CD4-positive, alpha-beta memory T cell (primary cell): ENCODE results near the gene IL1RL2. TPM values are rescaled to one million over a fixed set of nuclear protein-coding genes. Genes with fewer than 3 reads are reported as not detected.
A peak's percentile ranks its signal among the peaks of the same experiment; 100 is the strongest.

ENCODE experiments used
- CTCF ChIA-PET: fragments of 350-600 bp; sonication (Branson Sonifier 250); formaldehyde crosslinking; loops from one replicate; lab custom pipeline; 2021; ENCODE audit warnings: inconsistent platforms; ENCODE audit not compliant: partially characterized antibody; lab: Charles Lee
- POLR2A ChIA-PET: fragments of 350-600 bp; sonication (Branson Sonifier 250); formaldehyde crosslinking; loops from one replicate; lab custom pipeline; 2021; ENCODE audit not compliant: partially characterized antibody; lab: Charles Lee
- DNase-seq, 5 donors: peaks; one replicate each; pipeline versions ENCODE4 v3.0.0 to v3.0.0-alpha.2; 2020 to 2022; ENCODE audit warnings: mixed read lengths in 1 of 5
- H3K27ac ChIP-seq: one replicate; pipeline ENCODE4 v1.7.0; 2013; ENCODE audit warnings: low read depth, low read length
- H3K27me3 ChIP-seq: 2 replicates; pipeline ENCODE4 v1.7.0; 2013; ENCODE audit warnings: mild to moderate bottlenecking, low read length, moderate library complexity; ENCODE audit not compliant: insufficient read depth
- H3K36me3 ChIP-seq: 2 replicates; pipeline ENCODE4 v1.7.0; 2013; ENCODE audit warnings: mild to moderate bottlenecking, low read length, moderate library complexity; ENCODE audit not compliant: insufficient read depth
- H3K4me1 ChIP-seq: 2 replicates; pipeline ENCODE4 v1.7.0; 2013; ENCODE audit warnings: mild to moderate bottlenecking, low read length, moderate library complexity; ENCODE audit not compliant: insufficient read depth
- H3K4me3 ChIP-seq, 2 donors: one replicate each; pipeline ENCODE4 v1.7.0; 2013; ENCODE audit warnings: low read length in 2 of 2, mild to moderate bottlenecking in 1 of 2
- H3K9me3 ChIP-seq, 2 donors: one replicate each; pipeline ENCODE4 v1.7.0; 2013; ENCODE audit warnings: low read length in 2 of 2, control low read depth in 1 of 2; ENCODE audit not compliant: control insufficient read depth in 1 of 2
- H3K27ac Mint-ChIP-seq, 7 donors: one replicate each; pipeline ENCODE4 v1.8.0; 2020 to 2021; ENCODE audit warnings: mixed read lengths in 7 of 7, mild to moderate bottlenecking in 6 of 7, inconsistent platforms in 3 of 7, moderate library complexity in 3 of 7
- H3K27me3 Mint-ChIP-seq, 2 donors: one replicate each; pipeline ENCODE4 v1.8.0; 2020 to 2021; ENCODE audit warnings: mixed read lengths in 2 of 2
- H3K36me3 Mint-ChIP-seq, 2 donors: one replicate each; pipeline ENCODE4 v1.8.0; 2020 to 2021; ENCODE audit warnings: mixed read lengths in 2 of 2, inconsistent platforms in 1 of 2, mild to moderate bottlenecking in 1 of 2
- H3K4me1 Mint-ChIP-seq, 4 donors: one replicate each; pipeline ENCODE4 v1.8.0; 2020 to 2021; ENCODE audit warnings: mixed read lengths in 4 of 4, mild to moderate bottlenecking in 1 of 4
- H3K4me3 Mint-ChIP-seq, 8 donors: one replicate each; pipeline ENCODE4 v1.8.0; 2020 to 2021; ENCODE audit warnings: mixed read lengths in 8 of 8, mild to moderate bottlenecking in 7 of 8, moderate library complexity in 6 of 8, inconsistent platforms in 3 of 8
- H3K9me3 Mint-ChIP-seq, 8 donors: one replicate each; pipeline ENCODE4 v1.8.0; 2020 to 2021; ENCODE audit warnings: mixed read lengths in 8 of 8, mild to moderate bottlenecking in 5 of 8, inconsistent platforms in 3 of 8, moderate library complexity in 1 of 8
- intact Hi-C: fragments of 100-400 bp; cut with micrococcal nuclease; formaldehyde crosslinking; loops from one replicate; pipeline ENCODE4 v1.15.1; 2023
- polyA plus RNA-seq, 2 donors: library from polyadenylated mRNA; unstranded; fragments of 300-500 nt; fragmentation: Illumina TruSeq; gene quantifications; one replicate each; pipeline ENCODE4 v1.2.3, GENCODE V29; 2021
- total RNA-seq, 2 experiments: library from RNA; stranded (reverse); gene quantifications; one replicate each; pipeline ENCODE4 v1.2.3, GENCODE V29; 2021

The IL1RL2 gene
- total and polyA plus RNA-seq, 4 experiments from 2014 or later: 0.23 TPM; not detected in 3

- Histone ChIP-seq H3K27me3 (no peaks in the 10 kb centered on the region), H3K4me3 (no peak within 1 kb of the TSS), H3K36me3 (no peaks in the 10 kb centered on the region), H3K4me1 (peaks cover 17% of the 10 kb centered on the region), H3K27ac (no peak within 1 kb of the TSS), H3K9me3 (peaks cover 0 to 17% of the 10 kb centered on the region in 2 donors)
- POLR2A ChIA-PET: interaction anchor here (1.0 to 1.2 kb wide), 2 partner anchors 59 to 98 kb away, joined by 3 to 4 read pairs; no protein-coding TSS in a partner anchor
- Mint-ChIP-seq H3K27ac (peak within 1 kb of the TSS in 5 of 7 donors; percentile 3 to 80 (median 61)), H3K4me3 (peak within 1 kb of the TSS; percentile 74 to 86 (median 78)), H3K27me3 (peaks cover 24 to 27% of the 10 kb centered on the region in 2 donors), H3K4me1 (peaks cover 14 to 31% (median 24%) of the 10 kb centered on the region in 4 donors), H3K36me3 (peaks cover 11 to 19% of the 10 kb centered on the region in 2 donors), H3K9me3 (peaks cover 0 to 46% (median 34%) of the 10 kb centered on the region in 8 donors)
- CTCF ChIA-PET: interaction anchor here (1.6 to 3.1 kb wide), 3 partner anchors 13 to 122 kb away, joined by 5 to 9 read pairs (median 7); no protein-coding TSS in a partner anchor
- intact Hi-C loops: no loop called here
- DNase-seq: no peak
These were observed 44.6 kb upstream of the IL1RL2 start, which contains the start of gene IL1R1 for GRCh38 chr2:102141970-102142828. Gene IL1R1 (plus strand): TSS chr2:102142746. CDS start chr2:102157725, 14,979 bp downstream.

- peak overlapping the region in 4 of 7 donors; percentile 3 to 80 (median 66) for H3K27ac Mint-ChIP-seq
- H3K4me1 Mint-ChIP-seq: peaks cover 13 to 25% (median 21%) of the 10 kb centered on the region in 4 donors
- H3K27me3 ChIP-seq: no peaks in the 10 kb centered on the region
- DNase-seq: no peak
- POLR2A ChIA-PET: interaction anchor here (1.0 kb wide), 1 partner anchor 60 kb away, joined by 3 read pairs; no protein-coding TSS in a partner anchor
- H3K4me3 ChIP-seq: no peak overlapping the region
- intact Hi-C loops: no loop called here
- H3K9me3 Mint-ChIP-seq: peaks cover 0 to 53% (median 40%) of the 10 kb centered on the region in 8 donors
- CTCF ChIA-PET: interaction anchor here (1.6 to 3.1 kb wide), 3 partner anchors 14 to 123 kb away, joined by 5 to 9 read pairs (median 7); no protein-coding TSS in a partner anchor
- no peak overlapping the region for H3K27ac ChIP-seq
- no peaks in the 10 kb centered on the region for H3K36me3 ChIP-seq
- H3K27me3 Mint-ChIP-seq: peaks cover 24 to 31% of the 10 kb centered on the region in 2 donors
- H3K9me3 ChIP-seq: peaks cover 0 to 24% of the 10 kb centered on the region in 2 donors
- H3K4me1 ChIP-seq: peaks cover 13% of the 10 kb centered on the region
- peaks cover 16 to 21% of the 10 kb centered on the region in 2 donors for H3K36me3 Mint-ChIP-seq
- peak overlapping the region; percentile 69 to 86 (median 76) for H3K4me3 Mint-ChIP-seq
These were observed 43.9 kb upstream of the IL1RL2 start for GRCh38 chr2:102142829-102143449.

- no peak for DNase-seq
- Histone ChIP-seq H3K27me3 (no peaks in the 10 kb centered on the region), H3K36me3 (no peaks in the 10 kb centered on the region), H3K27ac (no peak overlapping the region), H3K4me1 (peaks cover 7% of the 10 kb centered on the region), H3K4me3 (no peak overlapping the region), H3K9me3 (peaks cover 0 to 26% of the 10 kb centered on the region in 2 donors)
- peaks cover 0 to 59% (median 45%) of the 10 kb centered on the region in 8 donors for H3K9me3 Mint-ChIP-seq
- H3K4me3 Mint-ChIP-seq: peak overlapping the region; percentile 69 to 86 (median 76)
- H3K36me3 Mint-ChIP-seq: peaks cover 16 to 21% of the 10 kb centered on the region in 2 donors
- intact Hi-C loops: no loop called here
- H3K27me3 Mint-ChIP-seq: peaks cover 24 to 31% of the 10 kb centered on the region in 2 donors
- peaks cover 7 to 19% (median 16%) of the 10 kb centered on the region in 4 donors for H3K4me1 Mint-ChIP-seq
- ChIA-PET POLR2A (interaction anchor here (1.0 kb wide), 1 partner anchor 61 kb away, joined by 3 read pairs; no protein-coding TSS in a partner anchor), CTCF (interaction anchor here (2.4 to 3.1 kb wide), 2 partner anchors 97 to 123 kb away, joined by 7 to 9 read pairs; no protein-coding TSS in a partner anchor)
- H3K27ac Mint-ChIP-seq: peak overlapping the region in 3 of 7 donors; percentile 61 to 80 (median 72)
These were observed 43.3 kb upstream of the IL1RL2 start for GRCh38 chr2:102143450-102143985.

DNA sequence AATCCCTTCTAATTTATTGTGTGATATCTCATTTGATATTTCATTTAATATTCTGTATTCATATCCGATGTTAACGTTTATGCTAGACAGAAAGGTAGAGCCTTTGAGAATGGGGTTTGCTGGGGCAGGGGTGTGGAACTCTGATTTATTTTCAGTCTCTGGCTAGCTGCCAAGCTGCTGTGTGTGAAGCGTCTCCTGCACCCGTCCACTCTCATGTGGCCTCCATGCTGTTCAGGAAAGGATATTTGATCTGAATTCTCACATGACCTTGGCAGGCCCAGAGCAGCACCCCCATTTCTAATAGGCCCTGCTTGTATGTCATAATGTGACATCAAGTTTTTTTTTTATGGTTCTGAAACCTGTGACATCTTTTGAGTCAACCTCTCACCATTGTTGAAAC is 42.7 kb upstream of the IL1RL2 start:
- H3K4me1 Mint-ChIP-seq: peaks cover 5 to 16% (median 12%) of the 10 kb centered on the region in 4 donors
- peak overlapping the region in 2 of 8 donors; percentile 21 to 27 for H3K4me3 Mint-ChIP-seq
- no peak overlapping the region for H3K27ac Mint-ChIP-seq
- peaks cover 21% of the 10 kb centered on the region in 2 donors for H3K36me3 Mint-ChIP-seq
- Histone ChIP-seq H3K27me3 (no peaks in the 10 kb centered on the region), H3K4me1 (peaks cover 1% of the 10 kb centered on the region), H3K36me3 (no peaks in the 10 kb centered on the region), H3K4me3 (no peak overlapping the region), H3K27ac (no peak overlapping the region), H3K9me3 (peaks cover 0 to 31% of the 10 kb centered on the region in 2 donors)
- ChIA-PET POLR2A (no interaction called here), CTCF (interaction anchor here (3.1 kb wide), 1 partner anchor 124 kb away, joined by 7 read pairs; no protein-coding TSS in a partner anchor)
- DNase-seq: no peak
- intact Hi-C loops: no loop called here
- peaks cover 3 to 65% (median 51%) of the 10 kb centered on the region in 8 donors for H3K9me3 Mint-ChIP-seq
- peaks cover 24 to 31% of the 10 kb centered on the region in 2 donors for H3K27me3 Mint-ChIP-seq

GRCh38 chr2:102145107-102145506 is 41.7 kb upstream of the IL1RL2 start:
- Mint-ChIP-seq H3K27me3 (peaks cover 24 to 31% of the 10 kb centered on the region in 2 donors), H3K36me3 (peaks cover 21% of the 10 kb centered on the region in 2 donors), H3K4me1 (peaks cover 5 to 11% (median 9%) of the 10 kb centered on the region in 4 donors), H3K9me3 (peaks cover 4 to 70% (median 54%) of the 10 kb centered on the region in 8 donors), H3K27ac (no peak overlapping the region), H3K4me3 (peak overlapping the region in 1 of 8 donors; percentile 36)
- POLR2A ChIA-PET: no interaction called here
- H3K36me3 ChIP-seq: no peaks in the 10 kb centered on the region
- no peak for DNase-seq
- H3K27me3 ChIP-seq: no peaks in the 10 kb centered on the region
- H3K9me3 ChIP-seq: peaks cover 0 to 36% of the 10 kb centered on the region in 2 donors
- intact Hi-C loops: no loop called here
- no peak overlapping the region for H3K4me3 ChIP-seq
- no peaks in the 10 kb centered on the region for H3K4me1 ChIP-seq
- CTCF ChIA-PET: interaction anchor here (1.4 kb wide), 1 partner anchor 21 kb away, joined by 4 read pairs; no protein-coding TSS in a partner anchor
- no peak overlapping the region for H3K27ac ChIP-seq

GRCh38 chr2:102145934-102146333 is 40.9 kb upstream of the IL1RL2 start:
- H3K9me3 Mint-ChIP-seq: peaks cover 4 to 70% (median 56%) of the 10 kb centered on the region in 8 donors

More at GRCh38 chr2:102145934-102146333, 40.9 kb upstream of the IL1RL2 start:
- CTCF ChIA-PET: interaction anchor here (1.4 kb wide), 1 partner anchor 20 kb away, joined by 4 read pairs; no protein-coding TSS in a partner anchor
- Histone ChIP-seq H3K36me3 (no peaks in the 10 kb centered on the region), H3K9me3 (peaks cover 0 to 36% of the 10 kb centered on the region in 2 donors), H3K4me3 (no peak overlapping the region), H3K4me1 (no peaks in the 10 kb centered on the region), H3K27me3 (no peaks in the 10 kb centered on the region), H3K27ac (no peak overlapping the region)
- DNase-seq: no peak
- peaks cover 20 to 21% of the 10 kb centered on the region in 2 donors for H3K36me3 Mint-ChIP-seq
- no peak overlapping the region for H3K4me3 Mint-ChIP-seq
- intact Hi-C loops: no loop called here
- peaks cover 22 to 25% of the 10 kb centered on the region in 2 donors for H3K27me3 Mint-ChIP-seq
- H3K27ac Mint-ChIP-seq: no peak overlapping the region
- POLR2A ChIA-PET: no interaction called here
- peaks cover 4 to 10% (median 6%) of the 10 kb centered on the region in 4 donors for H3K4me1 Mint-ChIP-seq
